Muscle layer of duodenum (tissue), 2 donors: ENCODE data around the gene TIMM10B.

Experiments used
- H3K27ac ChIP-seq: one replicate; pipeline ENCODE4 v1.7.0; 2013; ENCODE audit warnings: mild to moderate bottlenecking, low read length
- H3K27me3 ChIP-seq: one replicate; pipeline ENCODE4 v1.7.0; 2013; ENCODE audit warnings: low read depth, mild to moderate bottlenecking, control low read depth, low read length
- H3K36me3 ChIP-seq, 2 donors: one replicate each; pipeline ENCODE4 v1.7.0; 2013; ENCODE audit warnings: low read length in 2 of 2, control low read depth in 1 of 2, mild to moderate bottlenecking in 1 of 2; ENCODE audit not compliant: insufficient read depth in 2 of 2, control insufficient read depth in 1 of 2
- H3K4me1 ChIP-seq, 2 donors: one replicate each; pipeline ENCODE4 v1.7.0; 2013; ENCODE audit warnings: low read length in 2 of 2, mild to moderate bottlenecking in 2 of 2, control low read depth in 1 of 2, moderate library complexity in 1 of 2; ENCODE audit not compliant: insufficient read depth in 2 of 2, control insufficient read depth in 1 of 2
- H3K4me3 ChIP-seq, 2 donors: one replicate each; pipeline ENCODE4 v1.7.0; 2013; ENCODE audit warnings: low read length in 2 of 2, low read depth in 1 of 2, mild to moderate bottlenecking in 1 of 2
- H3K9me3 ChIP-seq, 2 donors: one replicate each; pipeline ENCODE4 v1.7.0; 2013; ENCODE audit warnings: low read length in 2 of 2, control low read depth in 1 of 2, mild to moderate bottlenecking in 1 of 2; ENCODE audit not compliant: control insufficient read depth in 1 of 2
- donor health status: healthy.

The TIMM10B gene

DNA sequence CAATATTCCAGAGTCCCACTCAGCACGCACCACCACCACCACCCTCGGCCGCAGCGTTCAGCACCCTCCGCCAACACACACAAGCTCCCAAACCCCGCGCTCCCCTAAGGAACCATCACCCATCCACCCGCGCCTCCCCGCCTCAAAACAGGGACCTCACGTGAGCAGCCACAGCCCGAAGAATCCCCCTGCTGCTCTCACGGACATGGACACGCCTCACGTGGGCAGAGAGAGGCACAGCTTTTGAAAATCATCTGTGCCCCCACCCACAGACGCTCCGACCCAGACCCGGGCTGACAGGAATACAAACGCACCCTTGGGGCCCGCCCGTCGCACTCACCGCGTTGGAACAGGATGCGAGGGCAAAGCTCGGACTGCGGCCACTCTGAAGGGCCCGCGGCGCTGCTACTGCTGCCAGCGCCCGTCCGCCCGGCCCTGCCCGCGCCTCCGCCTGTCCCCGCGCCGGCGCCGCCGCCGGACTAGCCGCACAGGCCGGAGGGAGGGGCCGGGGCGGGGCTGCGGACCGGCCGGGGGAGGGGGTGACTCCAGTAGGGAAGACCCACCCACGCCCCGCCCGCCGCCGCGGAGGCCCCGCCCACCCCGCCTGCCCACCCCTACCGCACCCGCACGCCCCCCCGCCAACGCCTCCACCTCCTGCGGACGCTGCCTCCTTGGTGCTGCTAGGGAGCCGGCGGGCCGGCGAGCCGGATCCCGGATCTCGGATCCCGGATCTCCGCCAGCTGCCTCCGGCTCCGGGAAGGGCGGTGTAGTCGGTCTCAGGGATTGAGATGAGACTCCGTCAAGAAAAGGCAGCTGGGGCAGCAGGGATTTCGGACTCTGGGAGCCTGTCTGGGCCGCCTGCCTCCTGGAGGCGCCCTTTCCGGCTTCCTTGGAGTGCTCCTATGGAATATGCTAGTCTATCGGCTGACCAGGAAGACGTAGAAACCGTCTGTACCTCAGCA lies 7.6 kb upstream of the TIMM10B start, which contains the start of gene TRIM3:
TSS of gene TRIM3 (minus strand) at position 491 of the 962 bp plus-strand sequence. CDS start 8,246 bp downstream, outside the sequence.
- Histone ChIP-seq H3K4me1 (peaks cover 19% of the 10 kb centered on the region in 2 donors), H3K36me3 (peaks cover 17 to 20% of the 10 kb centered on the region in 2 donors), H3K27me3 (no peaks in the 10 kb centered on the region), H3K9me3 (no peaks in the 10 kb centered on the region), H3K4me3 (peak within 1 kb of the TSS; percentile 73 to 81), H3K27ac (peak within 1 kb of the TSS; percentile 97)

DNA sequence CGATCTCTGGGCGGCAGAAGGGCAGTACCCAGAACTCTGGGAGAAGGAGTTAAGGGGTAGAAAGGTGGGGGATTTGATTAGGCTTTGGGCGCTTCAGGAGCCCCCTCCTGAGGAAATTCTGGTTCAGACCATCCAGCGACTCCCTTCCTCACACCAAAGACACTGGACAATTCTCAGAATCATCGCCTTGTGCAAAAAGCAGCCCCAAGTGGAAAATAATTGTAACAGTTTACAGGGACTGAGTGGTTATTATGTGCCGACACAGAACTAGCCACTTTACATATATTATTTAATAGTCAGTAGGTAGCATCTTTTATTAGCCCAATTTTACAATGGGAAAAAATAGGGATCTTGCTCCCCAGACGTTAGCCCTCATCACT lies 6.9 kb upstream of the TIMM10B start:
- peak overlapping the region; percentile 97 for H3K27ac ChIP-seq
- H3K27me3 ChIP-seq, result no peaks in the 10 kb centered on the region
- H3K4me3 ChIP-seq, result peak overlapping the region; percentile 58 to 68
- peaks cover 23 to 27% of the 10 kb centered on the region in 2 donors for H3K36me3 ChIP-seq
- no peaks in the 10 kb centered on the region for H3K9me3 ChIP-seq
- H3K4me1 ChIP-seq, result peaks cover 14 to 18% of the 10 kb centered on the region in 2 donors

DNA sequence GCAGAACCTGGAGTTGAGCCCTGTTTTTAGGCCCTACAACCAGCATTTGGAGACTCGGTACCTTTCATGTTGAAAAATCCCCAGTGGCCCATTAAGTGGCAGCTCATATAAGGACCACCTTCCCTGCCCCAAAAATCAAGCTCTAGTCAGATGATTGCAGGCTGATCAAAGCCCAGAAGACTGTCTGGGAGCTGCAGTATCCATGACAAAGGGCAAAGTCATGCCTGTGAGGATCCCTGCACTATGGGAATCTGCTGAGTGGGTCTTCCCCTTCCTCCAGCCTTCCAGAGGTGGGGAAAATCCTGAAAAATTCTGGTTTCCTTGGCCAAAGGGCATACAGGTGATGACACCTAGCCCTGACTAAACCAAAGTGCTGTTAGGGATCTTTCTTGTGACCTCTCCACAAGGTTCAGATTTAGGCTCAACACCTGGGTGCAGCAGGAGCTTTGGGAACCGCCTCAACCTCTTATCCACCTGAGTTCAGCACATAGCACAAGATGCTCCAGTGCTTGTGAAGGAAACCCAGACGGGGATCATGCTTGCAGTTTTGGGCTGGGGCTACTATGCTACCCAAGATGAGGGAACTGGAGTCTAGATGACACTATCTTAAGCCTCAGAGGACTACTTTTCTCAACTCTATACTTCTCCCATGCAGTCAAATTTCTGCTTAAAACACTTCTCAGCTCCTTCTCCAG lies 6.3 kb upstream of the TIMM10B start:
- H3K4me3 ChIP-seq, result peak overlapping the region; percentile 58 to 68
- H3K27ac ChIP-seq, result peak overlapping the region; percentile 97
- H3K9me3 ChIP-seq, result no peaks in the 10 kb centered on the region
- H3K36me3 ChIP-seq, result peaks cover 24 to 28% of the 10 kb centered on the region in 2 donors
- peaks cover 9 to 20% of the 10 kb centered on the region in 2 donors for H3K4me1 ChIP-seq
- H3K27me3 ChIP-seq, result no peaks in the 10 kb centered on the region

DNA sequence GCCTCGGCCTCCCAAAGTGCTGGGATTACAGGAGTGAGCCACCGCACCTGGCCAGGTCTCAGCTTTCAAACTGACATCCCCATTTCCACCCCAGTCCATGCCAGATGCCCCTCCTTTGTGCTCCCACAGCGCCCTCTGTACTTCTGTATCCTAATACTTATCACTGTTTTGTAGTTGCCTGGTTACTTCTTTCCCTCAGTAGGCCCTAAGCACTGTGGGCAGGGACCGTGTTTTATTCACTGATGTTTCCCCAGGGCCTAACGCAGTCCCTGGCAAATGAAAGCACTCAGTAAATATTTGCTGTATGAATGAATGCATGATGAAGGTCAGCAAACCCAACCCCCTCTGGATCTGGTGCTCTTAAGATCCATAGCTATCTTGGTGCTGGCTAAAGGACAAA lies 5.4 kb upstream of the TIMM10B start:
- Histone ChIP-seq H3K27ac (no peak overlapping the region), H3K4me3 (no peak overlapping the region), H3K4me1 (peaks cover 8 to 27% of the 10 kb centered on the region in 2 donors), H3K9me3 (no peaks in the 10 kb centered on the region), H3K27me3 (no peaks in the 10 kb centered on the region), H3K36me3 (peaks cover 24 to 28% of the 10 kb centered on the region in 2 donors)

DNA sequence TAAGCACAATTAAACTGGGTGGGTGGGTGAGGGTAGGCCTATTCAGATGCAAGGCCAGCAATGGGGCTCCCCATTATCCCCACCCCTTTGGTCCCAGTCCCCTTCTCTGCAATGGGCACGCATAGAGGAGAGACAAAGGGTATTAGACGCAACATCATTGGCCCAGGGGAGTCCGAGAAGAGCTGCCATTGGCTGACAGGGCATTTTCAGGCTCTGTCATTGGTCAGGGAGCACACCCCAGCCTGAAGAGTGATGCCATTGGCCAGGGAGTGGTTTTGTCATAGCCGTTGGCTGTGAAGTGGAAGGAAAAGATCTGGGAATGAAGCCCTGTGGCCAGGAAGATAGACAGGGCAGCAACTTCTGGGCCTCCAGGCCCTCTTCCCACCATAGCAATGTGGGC lies 4.7 kb upstream of the TIMM10B start:
- no peaks in the 10 kb centered on the region for H3K9me3 ChIP-seq
- no peak overlapping the region for H3K4me3 ChIP-seq
- H3K36me3 ChIP-seq, result peaks cover 24 to 29% of the 10 kb centered on the region in 2 donors
- no peaks in the 10 kb centered on the region for H3K27me3 ChIP-seq
- H3K4me1 ChIP-seq, result peaks cover 8 to 27% of the 10 kb centered on the region in 2 donors
- no peak overlapping the region for H3K27ac ChIP-seq

DNA sequence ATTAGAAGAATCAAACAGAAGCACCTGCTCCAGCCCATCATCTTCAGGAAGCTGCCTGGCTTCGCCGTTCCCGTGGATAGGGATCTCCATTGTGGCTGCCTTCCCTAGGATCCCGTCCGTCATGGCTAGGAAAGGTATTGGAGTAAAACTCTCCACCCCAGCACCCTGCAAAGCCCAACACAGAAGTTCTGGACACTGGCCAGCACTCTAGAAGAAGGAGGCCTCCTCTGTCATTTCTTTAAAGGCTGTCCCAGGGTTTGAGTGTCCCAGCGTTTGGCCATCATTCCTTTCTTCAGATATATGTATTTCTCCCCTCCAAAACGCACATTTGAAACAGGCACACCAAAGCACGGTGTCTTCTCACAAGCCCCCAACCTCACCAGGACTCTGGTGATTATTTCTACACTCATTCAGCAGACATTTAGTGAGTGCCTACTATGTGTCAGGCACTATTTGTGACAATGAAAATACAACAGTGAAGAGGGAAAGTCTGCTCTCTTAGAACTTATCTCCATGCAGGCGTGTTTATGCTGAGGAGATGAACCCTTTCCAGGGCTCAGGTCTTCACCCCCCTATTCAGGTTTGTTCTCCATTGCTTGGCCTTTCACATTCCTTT lies 894 bp upstream of the TIMM10B start:
- H3K9me3 ChIP-seq, result no peaks in the 10 kb centered on the region
- H3K27me3 ChIP-seq, result no peaks in the 10 kb centered on the region
- peaks cover 44 to 46% of the 10 kb centered on the region in 2 donors for H3K36me3 ChIP-seq
- peak overlapping the region; percentile 96 for H3K27ac ChIP-seq
- H3K4me1 ChIP-seq, result peaks cover 8 to 31% of the 10 kb centered on the region in 2 donors
- H3K4me3 ChIP-seq, result peak overlapping the region; percentile 78 to 93

DNA sequence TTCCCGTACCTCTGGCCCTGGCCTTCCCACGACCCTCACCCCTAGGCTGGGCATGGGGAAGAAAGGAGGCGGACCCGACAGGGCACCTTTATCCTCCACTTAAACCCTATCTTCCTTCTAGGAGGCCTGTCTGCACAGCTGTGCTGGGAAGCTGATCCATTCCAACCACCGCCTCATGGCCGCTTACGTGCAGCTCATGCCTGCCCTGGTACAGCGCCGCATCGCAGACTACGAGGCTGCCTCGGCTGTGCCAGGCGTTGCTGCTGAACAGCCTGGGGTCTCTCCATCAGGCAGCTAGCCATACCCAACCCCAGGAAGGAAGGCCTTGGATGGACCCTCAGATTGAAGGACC lies 599 bp downstream of the TIMM10B start:
- H3K9me3 ChIP-seq, result no peaks in the 10 kb centered on the region

DNA sequence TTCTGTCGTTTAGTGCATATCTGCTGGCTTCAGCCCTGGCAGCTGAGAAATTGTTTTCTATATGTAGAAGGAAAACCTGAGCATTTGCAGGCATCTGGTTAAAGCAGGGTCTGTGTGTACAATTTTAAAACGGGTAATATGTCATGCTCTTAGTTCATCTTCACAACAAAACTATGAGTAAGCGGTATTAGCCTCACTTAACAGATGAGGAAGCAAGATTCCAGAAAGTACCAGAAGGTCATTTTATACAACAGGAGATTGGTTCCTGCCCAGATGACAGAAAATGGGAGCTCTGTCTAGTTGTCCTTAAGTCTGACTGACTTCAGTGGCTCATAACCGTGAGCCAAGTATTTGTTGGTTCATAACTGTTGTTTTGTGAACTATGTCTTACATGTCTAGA lies 1.1 kb downstream of the TIMM10B start:
- peak overlapping the region; percentile 78 to 93 for H3K4me3 ChIP-seq
- no peaks in the 10 kb centered on the region for H3K27me3 ChIP-seq
- H3K27ac ChIP-seq, result peak overlapping the region; percentile 96
- H3K9me3 ChIP-seq, result no peaks in the 10 kb centered on the region
- peaks cover 48 to 53% of the 10 kb centered on the region in 2 donors for H3K36me3 ChIP-seq
- peaks cover 8 to 30% of the 10 kb centered on the region in 2 donors for H3K4me1 ChIP-seq

More for the DNA sequence above, 599 bp downstream of the TIMM10B start:
- Histone ChIP-seq H3K27ac (peak overlapping the region; percentile 96), H3K27me3 (no peaks in the 10 kb centered on the region), H3K36me3 (peaks cover 53 to 56% of the 10 kb centered on the region in 2 donors), H3K4me1 (peaks cover 8 to 30% of the 10 kb centered on the region in 2 donors), H3K4me3 (peak overlapping the region; percentile 78 to 93)

DNA sequence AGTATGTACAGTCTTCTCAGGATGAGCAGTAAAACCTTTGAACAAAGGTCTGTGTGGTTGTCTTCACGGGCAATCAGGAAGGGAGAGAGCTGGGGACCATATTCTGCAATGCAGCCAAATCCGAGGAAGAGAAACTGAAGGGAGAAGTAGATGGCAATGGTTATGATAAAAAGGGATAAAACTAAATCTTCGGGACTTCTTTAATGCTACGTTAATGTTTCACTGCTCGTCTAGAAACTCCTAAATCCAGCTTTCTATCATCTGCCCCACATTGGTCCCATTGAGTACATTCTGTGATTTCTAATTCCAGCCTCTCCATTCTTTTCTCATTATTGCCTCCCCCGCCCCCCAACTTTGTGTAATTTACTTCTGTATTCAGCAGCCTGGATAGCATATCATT lies 1.7 kb downstream of the TIMM10B start:
- Histone ChIP-seq H3K4me1 (peaks cover 8 to 30% of the 10 kb centered on the region in 2 donors), H3K9me3 (no peaks in the 10 kb centered on the region), H3K27me3 (no peaks in the 10 kb centered on the region), H3K36me3 (peaks cover 45 to 53% of the 10 kb centered on the region in 2 donors), H3K4me3 (peak overlapping the region in 1 of 2 donors; percentile 93), H3K27ac (peak overlapping the region; percentile 96)

DNA sequence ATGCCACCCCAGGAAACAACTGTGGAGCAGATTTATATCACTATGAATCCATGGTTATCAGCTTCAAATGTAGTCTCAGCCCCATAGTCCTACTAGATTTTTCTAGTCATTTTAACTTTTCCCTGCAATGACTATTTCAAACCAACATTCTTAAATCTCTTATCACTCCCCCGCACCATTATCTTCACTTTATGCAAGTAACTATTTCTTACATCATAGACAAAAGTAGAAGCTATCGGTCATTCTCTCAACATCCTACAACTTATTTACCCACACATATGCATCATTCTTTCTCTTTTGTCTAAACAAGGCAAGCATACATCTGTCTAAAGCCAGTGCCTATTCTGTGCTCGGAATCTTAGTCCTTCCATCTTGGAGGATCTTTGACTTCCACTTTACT lies 4.4 kb downstream of the TIMM10B start:
- Histone ChIP-seq H3K9me3 (no peaks in the 10 kb centered on the region), H3K27ac (no peak overlapping the region), H3K4me3 (no peak overlapping the region), H3K27me3 (no peaks in the 10 kb centered on the region), H3K4me1 (peaks cover 8 to 17% of the 10 kb centered on the region in 2 donors), H3K36me3 (peaks cover 34 to 46% of the 10 kb centered on the region in 2 donors)

DNA sequence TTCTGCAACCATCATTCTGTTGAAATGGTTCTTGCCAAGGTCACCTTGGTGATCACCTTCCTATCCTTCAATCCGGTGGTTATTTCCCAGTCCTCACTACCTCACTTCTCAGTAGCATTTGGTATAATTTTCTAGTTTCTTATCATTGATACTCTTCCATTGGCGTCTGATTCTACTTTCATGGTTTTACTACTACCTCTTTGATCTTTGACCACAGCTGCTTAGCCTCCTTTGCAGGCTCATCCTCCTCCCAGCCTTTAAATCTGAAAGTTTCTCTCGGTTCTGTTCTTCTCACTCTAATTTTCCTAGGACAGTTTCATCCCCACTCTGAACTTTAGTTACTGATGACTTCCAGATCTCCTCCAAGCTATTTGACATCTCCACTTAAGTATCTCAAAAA lies 5.0 kb downstream of the TIMM10B start:
- no peaks in the 10 kb centered on the region for H3K9me3 ChIP-seq
- H3K27ac ChIP-seq, result no peak overlapping the region
- H3K4me3 ChIP-seq, result no peak overlapping the region
- peaks cover 8 to 17% of the 10 kb centered on the region in 2 donors for H3K4me1 ChIP-seq
- peaks cover 34 to 46% of the 10 kb centered on the region in 2 donors for H3K36me3 ChIP-seq
- H3K27me3 ChIP-seq, result no peaks in the 10 kb centered on the region
